Liver (tissue), 9 donors: ENCODE measurements around the gene EIF4B. TPM values are rescaled to one million over a fixed set of nuclear protein-coding genes. Genes with fewer than 3 reads are reported as not detected.

ENCODE experiments used
- DNase-seq: peaks from one replicate; pipeline ENCODE4 v3.0.0-alpha.2; 2017; ENCODE audit warnings: low spot score
- H3K27ac ChIP-seq, 2 donors: one replicate each; pipeline ENCODE4 v1.7.0; 2013; ENCODE audit warnings: inconsistent platforms in 2 of 2, low read length in 2 of 2, control low read depth in 1 of 2, low read depth in 1 of 2, mild to moderate bottlenecking in 1 of 2
- H3K27me3 ChIP-seq, 4 donors: one replicate each; pipeline versions ENCODE4 v1.6.1 to v1.7.0; 2013; ENCODE audit warnings: low read length in 3 of 4, inconsistent platforms in 1 of 4, mild to moderate bottlenecking in 1 of 4, moderate library complexity in 1 of 4; ENCODE audit not compliant: control insufficient read depth in 4 of 4, insufficient read depth in 4 of 4
- H3K36me3 ChIP-seq, 4 donors: one replicate each; pipeline versions ENCODE4 v1.6.1 to v1.7.0; 2013; ENCODE audit warnings: low read length in 3 of 4, mild to moderate bottlenecking in 3 of 4, low read depth in 1 of 4, moderate library complexity in 1 of 4; ENCODE audit not compliant: control insufficient read depth in 4 of 4, insufficient read depth in 3 of 4
- H3K4me1 ChIP-seq, 4 donors: one replicate each; pipeline versions ENCODE4 v1.6.1 to v1.7.0; 2013; ENCODE audit warnings: low read length in 3 of 4, mild to moderate bottlenecking in 3 of 4, moderate library complexity in 1 of 4; ENCODE audit not compliant: control insufficient read depth in 4 of 4, insufficient read depth in 4 of 4
- H3K4me3 ChIP-seq, 3 donors: one replicate each; pipeline versions ENCODE4 v1.6.1 to v1.7.0; 2013; ENCODE audit warnings: low read length in 3 of 3, control low read depth in 1 of 3, low read depth in 1 of 3, mild to moderate bottlenecking in 1 of 3
- H3K9ac ChIP-seq, 2 donors: one replicate each; pipeline ENCODE4 v1.7.0; 2013; ENCODE audit warnings: low read length in 2 of 2, mild to moderate bottlenecking in 2 of 2, moderate library complexity in 2 of 2, control low read depth in 1 of 2, low read depth in 1 of 2
- H3K9me3 ChIP-seq, 4 donors: one replicate each; pipeline versions ENCODE4 v1.6.1 to v1.7.0; 2013; ENCODE audit warnings: low read length in 3 of 4; ENCODE audit not compliant: control insufficient read depth in 4 of 4
- EGR1 ChIP-seq, 2 donors: IDR thresholded peaks; 2 replicates each; pipeline ENCODE4 v1.6.1; 2016 to 2018; ENCODE audit warnings: antibody characterized with exemption in 2 of 2, low read depth in 2 of 2
- FOXA1 ChIP-seq: IDR thresholded peaks from 2 replicates; pipeline ENCODE4 v1.6.1; 2016; ENCODE audit warnings: antibody characterized with exemption
- FOXA2 ChIP-seq: IDR thresholded peaks from 2 replicates; pipeline ENCODE4 v1.6.1; 2016; ENCODE audit warnings: antibody characterized with exemption
- HNF4A ChIP-seq, 2 donors: conservative IDR thresholded peaks; 2 replicates each; pipeline ENCODE4 v1.6.1; 2016; ENCODE audit warnings: antibody characterized with exemption in 2 of 2, mild to moderate bottlenecking in 2 of 2
- HNF4G ChIP-seq: IDR thresholded peaks from 2 replicates; pipeline ENCODE4 v1.6.1; 2016; ENCODE audit warnings: antibody characterized with exemption
- JUND ChIP-seq, 2 donors: IDR thresholded peaks; 2 replicates each; pipeline ENCODE4 v1.6.1; 2016; ENCODE audit warnings: antibody characterized with exemption in 2 of 2
- NR2F2 ChIP-seq: IDR thresholded peaks from 2 replicates; pipeline ENCODE4 v1.6.1; 2016; ENCODE audit warnings: antibody characterized with exemption
- RAD21 ChIP-seq, 2 donors: IDR thresholded peaks; 2 replicates each; pipeline ENCODE4 v1.6.1; 2016; ENCODE audit warnings: antibody characterized with exemption in 2 of 2, mild to moderate bottlenecking in 2 of 2
- RXRA ChIP-seq, 2 donors: IDR thresholded peaks; 2 replicates each; pipeline ENCODE4 v1.6.1; 2017 to 2018; ENCODE audit warnings: antibody characterized with exemption in 2 of 2, mild to moderate bottlenecking in 1 of 2
- SP1 ChIP-seq: IDR thresholded peaks from 2 replicates; pipeline ENCODE4 v1.6.1; 2018; ENCODE audit warnings: antibody characterized with exemption, mild to moderate bottlenecking
- TAF1 ChIP-seq: conservative IDR thresholded peaks from 2 replicates; pipeline ENCODE4 v1.6.1; 2016; ENCODE audit warnings: antibody characterized with exemption, mild to moderate bottlenecking
- YY1 ChIP-seq: IDR thresholded peaks from 2 replicates; pipeline ENCODE4 v1.6.1; 2016; ENCODE audit warnings: antibody characterized with exemption, mild to moderate bottlenecking
- WGBS: extraction: QIAGEN DNeasy Blood & Tissue Kit; methylation state at CpG from one replicate; pipeline ENCODE4 v1.1.7; 2013; 5-methylcytosine and 5-hydroxymethylcytosine counted together
- polyA plus RNA-seq, 2 donors: library from polyadenylated mRNA; stranded (reverse) in 1 of 2; unstranded in 1 of 2; fragments of 200-250 nt in 1 of 2; fragments of >200 nt in 1 of 2; fragmentation: Nextera tagmentation in 1 of 2; extraction: Ambion mirVana in 1 of 2; gene quantifications; one replicate each; pipeline versions ENCODE4 v1.2.1 to v1.2.3, GENCODE V29; 2013 to 2015
- total RNA-seq, 2 donors: library from RNA; depleted of rRNA; stranded (reverse); fragments of >200 nt; gene quantifications; one replicate each; pipeline ENCODE4 v1.2.3, GENCODE V29; 2014
- TF ChIP-seq, protein P1 (sequence below): IDR thresholded peaks from 2 replicates; pipeline ENCODE4 v1.6.1; 2016; ENCODE audit warnings: antibody characterized with exemption, mild to moderate bottlenecking
- TF ChIP-seq, protein P2 (sequence below): fragments of 150-350 bp; IDR thresholded peaks from 2 replicates; pipeline ENCODE4 v1.5.1; 2017; ENCODE audit warnings: improper control_type of control experiment, low read depth, low read length; ENCODE audit not compliant: missing input control
- TF ChIP-seq, protein P3 (sequence below): IDR thresholded peaks from 2 replicates; pipeline ENCODE4 v1.6.1; 2016; ENCODE audit warnings: antibody characterized with exemption
- TF ChIP-seq, protein P4 (sequence below): IDR thresholded peaks from 2 replicates; pipeline ENCODE4 v1.6.1; 2016; ENCODE audit warnings: antibody characterized with exemption
- TF ChIP-seq, protein P5 (sequence below): IDR thresholded peaks from 2 replicates; pipeline ENCODE4 v1.6.1; 2016; ENCODE audit warnings: antibody characterized with exemption
- donor health status: healthy.
- donor health status: healthy.
- donor health status: healthy.
- donor health status: healthy.
- donor health status: healthy.

The EIF4B gene
- total and polyA plus RNA-seq, 4 donors, result 32.1 to 273 (median 169) TPM

DNA sequence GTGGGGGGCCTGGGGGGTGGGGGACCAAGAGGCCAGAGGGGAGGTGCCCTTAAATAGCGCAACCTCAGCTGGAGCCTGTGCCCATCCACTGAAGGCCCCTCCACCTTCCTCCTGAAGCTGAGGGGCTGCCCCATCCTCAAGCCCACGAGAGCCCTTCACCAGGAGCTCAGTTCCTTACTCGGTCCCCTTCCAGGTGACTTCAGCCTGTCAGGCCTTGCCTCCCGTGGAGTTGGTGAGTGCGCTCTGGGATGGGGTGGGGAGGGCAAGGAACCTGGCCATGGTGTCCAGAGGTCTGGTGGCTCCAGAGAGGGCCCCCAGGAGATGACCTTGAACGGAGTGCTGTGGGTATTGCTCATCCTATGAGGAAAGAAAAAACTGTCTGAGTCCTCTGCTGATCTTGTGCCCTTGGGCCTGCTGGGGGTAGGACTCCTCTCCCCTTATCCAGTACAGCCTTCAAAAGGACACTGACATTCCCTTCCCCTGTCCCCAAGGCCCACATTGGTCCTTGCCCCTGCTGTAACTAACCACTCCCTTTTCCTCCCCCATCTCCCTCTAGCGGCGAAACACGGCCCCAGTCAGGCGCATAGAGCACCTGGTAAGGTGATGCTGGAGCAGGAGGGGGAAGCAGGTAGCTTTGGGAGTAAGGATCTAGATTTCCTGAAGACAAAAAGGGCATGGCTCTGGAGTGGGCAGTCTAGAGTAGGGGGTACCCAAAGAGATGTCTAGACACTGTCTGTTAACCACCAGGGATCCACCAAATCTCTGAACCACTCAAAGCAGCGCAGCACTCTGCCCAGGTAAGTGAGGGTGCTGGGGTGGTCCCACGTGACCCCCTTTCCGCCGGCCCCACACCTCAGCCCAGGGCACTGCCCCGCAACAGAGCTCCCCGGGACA, 47.2 kb downstream of the EIF4B start:
- 34% methylated on average over 16 of the region's 16 CpGs for WGBS
- Histone ChIP-seq H3K27me3 (no peaks in the 10 kb centered on the region), H3K27ac (peak overlapping the region; percentile 87 to 90), H3K4me3 (peak overlapping the region in 2 of 3 donors; percentile 19 to 54), H3K4me1 (peaks cover 9 to 69% (median 39%) of the 10 kb centered on the region in 4 donors), H3K9ac (no peak overlapping the region), H3K36me3 (peaks cover 3 to 25% (median 23%) of the 10 kb centered on the region in 4 donors), H3K9me3 (no peaks in the 10 kb centered on the region)
- DNase-seq, result peak; percentile 66
- TF ChIP-seq, protein P1, sequence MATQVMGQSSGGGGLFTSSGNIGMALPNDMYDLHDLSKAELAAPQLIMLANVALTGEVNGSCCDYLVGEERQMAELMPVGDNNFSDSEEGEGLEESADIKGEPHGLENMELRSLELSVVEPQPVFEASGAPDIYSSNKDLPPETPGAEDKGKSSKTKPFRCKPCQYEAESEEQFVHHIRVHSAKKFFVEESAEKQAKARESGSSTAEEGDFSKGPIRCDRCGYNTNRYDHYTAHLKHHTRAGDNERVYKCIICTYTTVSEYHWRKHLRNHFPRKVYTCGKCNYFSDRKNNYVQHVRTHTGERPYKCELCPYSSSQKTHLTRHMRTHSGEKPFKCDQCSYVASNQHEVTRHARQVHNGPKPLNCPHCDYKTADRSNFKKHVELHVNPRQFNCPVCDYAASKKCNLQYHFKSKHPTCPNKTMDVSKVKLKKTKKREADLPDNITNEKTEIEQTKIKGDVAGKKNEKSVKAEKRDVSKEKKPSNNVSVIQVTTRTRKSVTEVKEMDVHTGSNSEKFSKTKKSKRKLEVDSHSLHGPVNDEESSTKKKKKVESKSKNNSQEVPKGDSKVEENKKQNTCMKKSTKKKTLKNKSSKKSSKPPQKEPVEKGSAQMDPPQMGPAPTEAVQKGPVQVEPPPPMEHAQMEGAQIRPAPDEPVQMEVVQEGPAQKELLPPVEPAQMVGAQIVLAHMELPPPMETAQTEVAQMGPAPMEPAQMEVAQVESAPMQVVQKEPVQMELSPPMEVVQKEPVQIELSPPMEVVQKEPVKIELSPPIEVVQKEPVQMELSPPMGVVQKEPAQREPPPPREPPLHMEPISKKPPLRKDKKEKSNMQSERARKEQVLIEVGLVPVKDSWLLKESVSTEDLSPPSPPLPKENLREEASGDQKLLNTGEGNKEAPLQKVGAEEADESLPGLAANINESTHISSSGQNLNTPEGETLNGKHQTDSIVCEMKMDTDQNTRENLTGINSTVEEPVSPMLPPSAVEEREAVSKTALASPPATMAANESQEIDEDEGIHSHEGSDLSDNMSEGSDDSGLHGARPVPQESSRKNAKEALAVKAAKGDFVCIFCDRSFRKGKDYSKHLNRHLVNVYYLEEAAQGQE, result no peak
- TF ChIP-seq HNF4G (no peak), RAD21 (IDR thresholded peaks at IDR 0.05) (peak; percentile 26 to 58), RXRA (IDR thresholded peaks at IDR 0.05) (no peak)
- TF ChIP-seq, protein P2, sequence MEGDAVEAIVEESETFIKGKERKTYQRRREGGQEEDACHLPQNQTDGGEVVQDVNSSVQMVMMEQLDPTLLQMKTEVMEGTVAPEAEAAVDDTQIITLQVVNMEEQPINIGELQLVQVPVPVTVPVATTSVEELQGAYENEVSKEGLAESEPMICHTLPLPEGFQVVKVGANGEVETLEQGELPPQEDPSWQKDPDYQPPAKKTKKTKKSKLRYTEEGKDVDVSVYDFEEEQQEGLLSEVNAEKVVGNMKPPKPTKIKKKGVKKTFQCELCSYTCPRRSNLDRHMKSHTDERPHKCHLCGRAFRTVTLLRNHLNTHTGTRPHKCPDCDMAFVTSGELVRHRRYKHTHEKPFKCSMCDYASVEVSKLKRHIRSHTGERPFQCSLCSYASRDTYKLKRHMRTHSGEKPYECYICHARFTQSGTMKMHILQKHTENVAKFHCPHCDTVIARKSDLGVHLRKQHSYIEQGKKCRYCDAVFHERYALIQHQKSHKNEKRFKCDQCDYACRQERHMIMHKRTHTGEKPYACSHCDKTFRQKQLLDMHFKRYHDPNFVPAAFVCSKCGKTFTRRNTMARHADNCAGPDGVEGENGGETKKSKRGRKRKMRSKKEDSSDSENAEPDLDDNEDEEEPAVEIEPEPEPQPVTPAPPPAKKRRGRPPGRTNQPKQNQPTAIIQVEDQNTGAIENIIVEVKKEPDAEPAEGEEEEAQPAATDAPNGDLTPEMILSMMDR, result peak; percentile 61
- TF ChIP-seq, protein P3, sequence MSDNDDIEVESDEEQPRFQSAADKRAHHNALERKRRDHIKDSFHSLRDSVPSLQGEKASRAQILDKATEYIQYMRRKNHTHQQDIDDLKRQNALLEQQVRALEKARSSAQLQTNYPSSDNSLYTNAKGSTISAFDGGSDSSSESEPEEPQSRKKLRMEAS, result no peak

DNA sequence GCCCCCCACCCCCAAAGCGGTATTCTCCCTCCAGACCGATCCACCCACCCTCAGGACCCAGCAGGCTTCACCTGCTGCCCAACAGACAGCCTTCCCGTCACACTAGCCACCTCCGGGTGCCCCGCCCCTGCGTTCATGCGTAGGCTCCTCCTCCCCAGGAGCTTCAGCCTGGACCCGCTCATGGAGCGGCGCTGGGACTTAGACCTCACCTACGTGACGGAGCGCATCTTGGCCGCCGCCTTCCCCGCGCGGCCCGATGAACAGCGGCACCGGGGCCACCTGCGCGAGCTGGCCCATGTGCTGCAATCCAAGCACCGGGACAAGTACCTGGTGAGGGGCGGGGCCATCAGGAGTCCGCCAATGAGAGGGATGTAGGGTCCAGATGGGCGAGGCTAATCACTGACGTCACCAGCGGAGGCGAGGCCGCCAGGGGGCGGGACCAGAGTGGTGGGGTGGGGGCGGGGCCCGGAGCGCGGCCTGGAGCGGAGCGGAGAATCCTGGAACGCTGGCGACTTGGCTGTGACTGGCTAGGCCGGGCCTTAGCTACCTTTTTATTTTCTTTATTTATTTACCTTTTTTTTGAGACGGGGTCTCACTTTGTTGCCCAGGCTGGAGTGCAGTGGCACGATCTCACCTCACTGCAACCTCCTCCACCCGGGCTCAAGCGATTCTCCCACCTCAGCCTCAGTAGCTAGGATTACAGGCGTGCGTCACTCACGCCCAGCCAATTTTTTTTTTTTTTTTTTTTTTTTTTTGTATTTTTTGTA, 48.0 kb downstream of the EIF4B start:
- Histone ChIP-seq H3K9ac (no peak overlapping the region), H3K4me1 (peaks cover 9 to 60% (median 32%) of the 10 kb centered on the region in 4 donors), H3K27ac (peak overlapping the region; percentile 87 to 90), H3K9me3 (no peaks in the 10 kb centered on the region), H3K4me3 (peak overlapping the region in 2 of 3 donors; percentile 19 to 54), H3K27me3 (no peaks in the 10 kb centered on the region), H3K36me3 (peaks cover 3 to 25% (median 23%) of the 10 kb centered on the region in 4 donors)
- WGBS, result 7% methylated on average over 48 of the region's 48 CpGs
- DNase-seq, result peak; percentile 95
- TF ChIP-seq FOXA1 (no peak), NR2F2 (no peak), FOXA2 (no peak), TAF1 (no peak), HNF4A (conservative IDR thresholded peaks at IDR 0.05) (peak in 1 of 2 donors; percentile 64), YY1 (peak; percentile 36), SP1 (peak; percentile 62), RXRA (IDR thresholded peaks at IDR 0.05) (peak in 1 of 2 donors; percentile 19), JUND (IDR thresholded peaks at IDR 0.05) (peak in 1 of 2 donors; percentile 30), RAD21 (IDR thresholded peaks at IDR 0.05) (no peak), EGR1 (IDR thresholded peaks at IDR 0.05; ENCODE audit: low read depth in 2 of 2) (peak in 1 of 2 donors; percentile 56)
- TF ChIP-seq, protein P4, sequence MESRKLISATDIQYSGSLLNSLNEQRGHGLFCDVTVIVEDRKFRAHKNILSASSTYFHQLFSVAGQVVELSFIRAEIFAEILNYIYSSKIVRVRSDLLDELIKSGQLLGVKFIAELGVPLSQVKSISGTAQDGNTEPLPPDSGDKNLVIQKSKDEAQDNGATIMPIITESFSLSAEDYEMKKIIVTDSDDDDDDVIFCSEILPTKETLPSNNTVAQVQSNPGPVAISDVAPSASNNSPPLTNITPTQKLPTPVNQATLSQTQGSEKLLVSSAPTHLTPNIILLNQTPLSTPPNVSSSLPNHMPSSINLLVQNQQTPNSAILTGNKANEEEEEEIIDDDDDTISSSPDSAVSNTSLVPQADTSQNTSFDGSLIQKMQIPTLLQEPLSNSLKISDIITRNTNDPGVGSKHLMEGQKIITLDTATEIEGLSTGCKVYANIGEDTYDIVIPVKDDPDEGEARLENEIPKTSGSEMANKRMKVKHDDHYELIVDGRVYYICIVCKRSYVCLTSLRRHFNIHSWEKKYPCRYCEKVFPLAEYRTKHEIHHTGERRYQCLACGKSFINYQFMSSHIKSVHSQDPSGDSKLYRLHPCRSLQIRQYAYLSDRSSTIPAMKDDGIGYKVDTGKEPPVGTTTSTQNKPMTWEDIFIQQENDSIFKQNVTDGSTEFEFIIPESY, result no peak
- TF ChIP-seq, protein P5, sequence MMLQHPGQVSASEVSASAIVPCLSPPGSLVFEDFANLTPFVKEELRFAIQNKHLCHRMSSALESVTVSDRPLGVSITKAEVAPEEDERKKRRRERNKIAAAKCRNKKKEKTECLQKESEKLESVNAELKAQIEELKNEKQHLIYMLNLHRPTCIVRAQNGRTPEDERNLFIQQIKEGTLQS, result no peak
- TF ChIP-seq, protein P3, result peak; percentile 71
- TF ChIP-seq, protein P1, result peak; percentile 72
